ENCODE measurements around the gene MRPS18A. TPM values are rescaled to one million over a fixed set of nuclear protein-coding genes. Genes with fewer than 3 reads are reported as not detected.
A peak's percentile ranks its signal among the peaks of the same experiment; 100 is the strongest.
"Not testable (repeated sequence)": the region's sequence is repeated elsewhere in the genome, so short reads cannot be mapped to it uniquely, and the experiment has no call there.

Gene MRPS18A
- total RNA-seq, 1 donor from 2014 or later: 41.2 TPM

- DNase-seq (ENCODE audit: extremely low read depth, low read depth, low spot score): no peak
Observed at GRCh38 chr6:43717822-43718221, 30.2 kb upstream of the MRPS18A start.

GRCh38 chr6:43717389-43717788 is 29.8 kb upstream of the MRPS18A start:
- no peak for DNase-seq (ENCODE audit: extremely low read depth, low read depth, low spot score)

DNA sequence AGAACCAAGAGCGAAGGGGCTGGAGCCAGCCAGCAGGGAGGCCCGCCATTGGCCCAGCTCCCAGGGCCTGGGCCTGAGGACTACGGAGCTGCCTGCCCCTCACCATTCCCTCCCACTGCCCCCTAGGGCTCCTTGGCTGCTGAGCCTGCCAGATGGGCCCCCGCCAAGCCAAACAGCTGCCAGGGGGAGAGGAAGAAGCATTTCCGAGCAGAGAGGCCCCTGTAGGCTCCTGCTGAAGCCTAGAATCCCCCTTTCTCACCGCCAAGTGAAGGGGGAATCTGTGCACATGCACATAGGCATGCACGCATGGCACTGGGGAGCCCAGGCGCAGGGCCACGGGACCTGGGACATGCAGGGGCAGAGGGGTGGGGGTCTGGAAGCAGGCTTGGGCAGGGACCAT is 28.5 kb upstream of the MRPS18A start:
- no peak for DNase-seq (ENCODE audit: extremely low read depth, low read depth, low spot score)

DNA sequence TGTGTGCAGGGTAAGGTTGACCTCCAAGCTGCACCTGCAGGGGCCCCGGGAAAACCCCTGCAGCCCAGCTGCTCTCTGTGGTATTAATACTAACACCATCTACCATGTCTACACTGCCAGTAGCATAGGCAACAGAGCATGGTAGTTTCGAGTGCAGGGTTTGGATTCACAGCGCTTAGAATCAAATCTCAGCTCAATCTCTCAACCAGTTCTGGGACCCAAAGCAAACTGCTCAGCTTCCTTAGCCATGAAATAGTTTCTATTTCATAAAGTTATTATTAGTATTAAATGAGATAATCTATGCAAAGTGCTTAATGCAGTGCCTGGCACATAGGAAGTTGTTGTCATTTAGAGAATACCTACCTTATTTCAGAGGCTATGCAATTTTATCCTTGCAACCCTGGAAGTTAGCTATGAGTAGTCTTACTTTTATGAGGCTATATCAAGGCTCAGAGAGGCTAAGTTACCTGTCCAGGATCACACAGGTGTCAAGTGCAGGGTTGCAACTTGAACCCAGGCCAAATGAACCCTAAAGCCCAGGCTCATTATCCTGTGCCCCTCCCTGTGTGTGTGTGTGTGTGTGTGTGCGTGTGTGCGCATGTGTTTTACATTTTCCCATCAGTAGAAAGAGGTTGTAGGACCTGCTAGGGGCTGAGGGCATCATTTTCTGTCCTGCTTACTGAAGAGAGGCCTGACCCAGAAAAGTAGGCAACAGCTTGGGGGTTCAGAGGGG is 27.6 kb upstream of the MRPS18A start:
- DNase-seq (ENCODE audit: extremely low read depth, low read depth, low spot score): no peak

GRCh38 chr6:43714311-43715055 is 26.9 kb upstream of the MRPS18A start:
- DNase-seq (ENCODE audit: extremely low read depth, low read depth, low spot score): no peak

DNA sequence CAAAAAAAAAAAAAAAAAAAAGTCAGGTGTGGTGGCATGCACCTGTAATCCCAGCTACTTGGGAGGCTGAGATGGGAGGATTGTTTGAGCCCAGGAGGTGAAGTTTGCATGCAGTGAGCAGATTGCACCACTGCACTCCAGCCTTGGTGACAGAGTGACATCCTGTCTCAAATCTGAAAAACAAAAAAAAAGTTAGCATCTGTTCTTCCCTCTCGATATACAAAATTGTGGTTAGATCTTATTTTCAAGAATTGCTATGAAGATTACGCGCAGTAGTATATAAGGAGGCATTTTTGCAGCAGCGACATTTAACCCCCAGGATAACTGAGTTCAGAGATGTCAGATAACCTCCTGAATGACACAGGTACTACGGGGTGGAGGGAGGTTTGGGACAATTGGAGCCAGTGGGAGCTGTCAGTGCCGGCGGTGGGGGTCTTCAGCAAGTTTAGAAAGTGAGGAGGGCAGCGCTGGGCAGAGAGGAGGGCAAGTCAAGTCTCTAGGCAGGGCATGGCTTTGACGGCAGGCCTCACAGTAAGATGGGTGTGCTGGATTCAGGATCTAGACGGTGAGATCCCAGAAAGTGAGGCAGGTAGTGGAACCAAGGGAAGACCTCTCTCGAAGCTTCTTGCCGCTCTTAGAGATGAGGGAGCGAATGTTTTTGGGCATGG is 26.2 kb upstream of the MRPS18A start:
- no peak for DNase-seq (ENCODE audit: extremely low read depth, low read depth, low spot score)

- no peak for DNase-seq (ENCODE audit: extremely low read depth, low read depth, low spot score)
Observed at GRCh38 chr6:43712579-43712978, 25.0 kb upstream of the MRPS18A start.

DNA sequence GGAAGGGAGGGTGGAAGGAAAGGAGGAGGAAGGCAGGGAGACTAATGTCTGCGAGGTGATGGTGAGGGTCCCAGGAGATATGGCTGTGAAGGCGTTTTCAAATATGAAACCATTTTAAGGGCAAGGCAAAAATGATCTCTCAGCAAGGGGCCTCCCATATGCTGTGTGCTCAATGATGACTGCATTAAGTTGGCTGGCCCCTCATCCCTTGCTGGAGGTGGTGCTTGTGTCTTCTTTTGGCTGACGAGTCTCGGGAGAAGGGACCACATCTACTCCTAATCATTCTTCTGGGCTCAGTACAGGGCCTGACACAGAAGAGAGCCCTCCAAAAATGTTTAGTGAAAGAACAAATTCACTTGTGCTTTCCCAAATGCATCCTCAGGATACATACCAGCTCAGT is 23.0 kb upstream of the MRPS18A start:
- no peak for DNase-seq (ENCODE audit: extremely low read depth, low read depth, low spot score)

DNA sequence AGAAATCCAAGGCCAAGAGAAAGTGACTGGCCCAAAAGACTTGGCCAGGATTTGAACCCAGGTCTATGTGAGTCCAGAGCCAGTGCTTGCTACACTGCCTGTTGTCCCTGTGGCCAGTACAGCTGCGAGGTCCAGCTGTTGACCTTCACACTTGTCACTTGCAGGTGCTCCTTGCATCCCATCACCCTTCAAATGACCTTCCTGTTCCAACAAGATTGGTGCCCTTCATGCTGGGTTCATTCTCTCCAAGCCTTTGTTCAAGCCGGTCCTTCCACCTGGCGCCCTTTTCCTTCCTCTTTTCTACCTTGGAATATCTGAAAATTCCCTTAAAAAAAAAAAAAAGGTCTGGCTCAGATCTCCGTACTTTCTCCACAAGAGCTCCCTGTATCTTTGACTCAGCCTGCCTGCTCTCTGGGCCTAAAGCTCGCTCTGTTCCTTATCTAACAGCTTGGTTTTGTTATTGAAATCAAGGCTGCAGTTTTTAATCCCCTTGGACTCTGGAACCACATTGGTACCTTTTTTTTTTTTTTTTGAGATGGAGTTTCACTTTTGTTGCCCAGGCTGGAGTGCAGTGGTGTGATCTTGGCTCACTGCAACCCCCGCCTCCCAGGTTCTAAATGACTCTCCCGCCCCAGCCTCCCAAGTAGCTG is 22.2 kb upstream of the MRPS18A start:
- no peak for DNase-seq (ENCODE audit: extremely low read depth, low read depth, low spot score)

DNA sequence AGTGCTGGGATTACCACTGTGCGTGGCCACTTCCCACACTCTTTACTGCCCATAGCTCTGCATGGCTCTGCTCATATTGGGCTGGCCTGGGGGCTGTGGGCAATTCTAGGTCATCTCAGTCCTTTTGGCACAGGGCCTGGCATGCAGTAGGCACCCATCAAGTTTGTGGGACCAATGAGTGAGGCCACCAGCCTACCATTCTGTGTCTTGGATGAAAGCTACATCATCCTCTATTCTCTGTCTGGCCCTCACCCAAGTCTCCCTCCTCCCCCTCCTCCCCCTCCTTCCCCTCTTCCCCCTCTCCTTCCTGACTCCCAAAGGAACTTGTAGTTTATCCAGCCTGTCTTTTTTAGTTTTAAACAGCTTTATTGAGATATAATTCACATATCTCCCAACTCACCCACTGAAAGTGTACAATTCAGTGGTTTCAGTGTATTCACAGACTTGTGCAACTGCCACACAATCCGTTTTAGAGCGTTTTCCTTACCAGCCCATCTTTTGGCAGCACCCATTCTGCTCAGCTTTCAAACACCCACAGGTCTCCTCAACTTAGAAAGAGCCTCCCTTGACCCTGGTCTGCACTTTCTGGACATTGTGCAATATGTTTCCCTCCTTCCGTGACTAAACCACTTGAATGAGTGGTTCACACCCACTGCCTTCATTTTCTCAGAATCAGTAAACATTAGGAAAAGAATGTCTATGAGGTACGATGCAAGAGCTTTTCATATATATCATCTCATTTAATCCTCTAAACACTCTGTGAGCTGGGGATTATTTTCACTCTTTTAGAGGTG is 21.5 kb upstream of the MRPS18A start:
- no peak for DNase-seq (ENCODE audit: extremely low read depth, low read depth, low spot score)

- no peak for DNase-seq (ENCODE audit: extremely low read depth, low read depth, low spot score)
Observed at GRCh38 chr6:43707767-43708166, 20.2 kb upstream of the MRPS18A start.

GRCh38 chr6:43707269-43707668 is 19.7 kb upstream of the MRPS18A start:
- DNase-seq (ENCODE audit: extremely low read depth, low read depth, low spot score): no peak

DNA sequence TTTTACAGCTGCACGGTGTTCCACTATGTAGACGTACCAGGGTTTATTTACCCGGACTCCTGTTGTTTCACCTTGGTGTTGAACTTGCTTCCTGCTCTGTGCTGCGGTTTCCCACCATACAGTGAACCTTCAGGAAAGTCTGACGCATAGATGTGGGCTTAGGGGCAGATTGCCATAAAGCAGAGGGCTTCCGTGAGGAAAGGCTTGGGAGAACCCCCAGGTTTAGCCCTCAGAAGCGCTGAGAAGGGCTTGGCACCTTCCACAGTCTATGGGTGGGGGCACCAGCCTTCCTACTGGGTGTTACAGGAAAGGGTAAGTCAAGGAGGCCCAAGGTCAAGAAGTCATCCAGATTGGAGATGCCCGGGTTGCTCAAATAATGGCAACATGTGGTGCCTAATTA is 19.2 kb upstream of the MRPS18A start:
- DNase-seq (ENCODE audit: extremely low read depth, low read depth, low spot score): peak; percentile 88

- DNase-seq (ENCODE audit: extremely low read depth, low read depth, low spot score): no peak
Observed at GRCh38 chr6:43705996-43706395, 18.4 kb upstream of the MRPS18A start.

DNA sequence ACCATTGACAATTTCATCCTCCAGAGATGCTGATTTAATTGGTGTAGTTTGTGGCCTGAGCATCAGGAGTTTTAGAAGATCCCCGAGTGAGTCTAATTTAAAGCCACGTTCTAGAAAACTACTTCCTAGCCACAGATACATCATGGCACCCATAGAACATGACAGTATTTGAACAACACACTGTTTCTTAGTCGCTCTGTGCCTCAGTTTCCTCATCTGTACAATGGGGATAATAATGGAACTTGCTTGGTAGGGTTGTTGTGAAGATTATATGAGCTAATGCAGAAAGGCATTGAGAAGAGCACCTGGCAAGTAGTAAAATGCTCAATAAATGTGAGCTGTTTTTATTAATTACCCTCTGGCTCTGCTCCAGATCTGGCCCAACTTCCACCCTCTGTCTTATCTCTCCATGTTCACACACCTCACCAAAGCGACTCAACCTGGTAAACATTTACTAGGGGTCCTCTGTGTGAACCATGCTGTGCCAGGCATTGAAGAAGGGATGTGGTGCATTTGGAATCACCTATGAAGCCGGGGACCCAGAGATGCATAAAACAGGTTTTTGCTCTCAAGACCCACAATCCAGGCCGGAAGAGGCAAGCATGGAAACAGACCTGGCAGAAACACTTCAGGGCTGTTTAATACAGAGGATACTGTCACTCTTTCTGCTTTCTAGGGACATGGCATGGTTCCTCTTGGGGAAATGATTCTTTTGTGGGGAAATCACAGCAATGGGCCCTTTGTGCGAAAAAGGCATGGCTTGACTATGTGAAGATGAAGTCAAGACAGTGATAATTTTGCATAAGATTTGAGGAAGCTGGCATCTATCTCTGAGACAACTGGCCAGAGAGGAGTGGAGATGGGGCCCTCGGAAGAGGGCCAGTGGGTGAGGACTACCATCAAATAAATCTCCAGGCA is 16.2 kb upstream of the MRPS18A start:
- no peak for DNase-seq (ENCODE audit: extremely low read depth, low read depth, low spot score)

DNA sequence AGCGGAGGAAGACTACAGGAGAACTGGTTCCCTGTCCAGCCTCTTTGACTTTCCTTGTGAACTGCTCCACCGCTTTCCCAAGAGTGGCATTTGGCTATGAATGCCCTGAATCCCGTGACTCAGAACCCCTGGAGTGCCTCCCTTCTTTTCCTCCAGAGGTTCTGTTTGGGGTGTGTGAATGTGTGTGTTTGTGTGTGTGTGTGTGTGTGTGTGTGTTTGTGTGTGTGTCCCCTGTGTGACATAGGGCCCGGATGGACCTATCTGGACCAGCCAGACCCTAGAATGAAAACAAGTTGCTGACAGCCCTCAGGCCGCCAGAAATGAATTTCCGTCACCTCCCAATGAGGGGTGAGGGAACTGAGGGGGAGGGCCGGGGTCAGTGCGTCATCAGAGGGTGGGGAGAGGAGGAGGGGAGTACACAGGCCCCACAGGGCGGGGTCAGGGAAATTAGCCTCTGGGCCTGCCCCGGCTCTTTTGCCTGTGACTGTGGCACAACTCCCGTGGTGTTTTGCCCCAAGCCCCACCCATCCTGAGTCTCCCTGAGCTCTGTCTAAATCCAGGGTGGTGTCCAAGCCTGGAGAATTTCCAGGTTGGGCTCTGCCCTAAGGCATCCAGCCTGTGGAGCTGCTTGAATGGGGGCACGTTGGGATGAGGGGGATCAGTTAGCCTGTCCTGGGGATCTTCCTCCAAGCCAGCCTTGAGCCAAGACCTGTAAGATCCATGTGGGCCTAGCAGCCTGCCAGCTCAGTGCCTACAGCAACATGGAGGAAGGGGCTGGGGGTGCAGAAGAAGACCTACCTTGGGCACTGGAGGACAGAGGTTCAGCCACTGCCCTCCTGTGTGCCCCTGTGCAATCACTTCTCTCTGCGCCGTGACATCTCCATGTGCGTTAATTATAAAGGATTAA is 15.2 kb upstream of the MRPS18A start:
- no peak for DNase-seq (ENCODE audit: extremely low read depth, low read depth, low spot score)

GRCh38 chr6:43702171-43702533 is 14.6 kb upstream of the MRPS18A start:
- no peak for DNase-seq (ENCODE audit: extremely low read depth, low read depth, low spot score)

DNA sequence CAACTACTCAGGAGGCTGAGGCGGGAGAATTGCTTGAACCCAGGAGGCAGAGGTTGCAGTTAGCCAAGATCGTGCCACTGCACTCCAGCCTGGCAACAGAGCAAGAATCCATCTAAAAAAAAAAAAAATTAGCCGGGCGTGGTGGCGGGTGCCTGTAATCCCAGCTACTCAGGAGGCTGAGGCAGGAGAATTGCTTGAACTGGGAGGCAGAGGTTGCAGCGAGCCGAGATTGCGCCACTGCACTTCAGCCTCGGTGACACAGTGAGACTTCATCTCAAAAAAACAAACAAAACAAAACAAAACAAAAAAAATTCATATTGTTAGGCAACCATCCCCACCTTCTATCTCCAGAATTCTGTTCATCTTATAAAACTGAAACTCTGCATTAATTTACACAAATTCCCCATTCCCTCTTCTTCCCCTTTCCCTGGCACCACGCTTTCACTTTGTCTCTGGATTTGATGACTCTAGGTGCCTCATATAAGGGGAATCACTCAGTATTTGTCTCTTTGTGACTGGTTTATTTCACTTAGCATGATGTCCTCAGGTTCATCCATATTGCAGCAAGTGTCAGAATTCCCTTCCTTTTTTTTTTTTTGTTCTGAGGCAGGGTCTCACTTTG is 13.5 kb upstream of the MRPS18A start:
- DNase-seq (ENCODE audit: extremely low read depth, low read depth, low spot score): not testable (repeated sequence)
